HG02938 (cell line): ENCODE data around the gene TRMT13.
A peak's percentile ranks its signal among the peaks of the same experiment; 100 is the strongest.
"Not testable (repeated sequence)": the region's sequence is repeated elsewhere in the genome, so short reads cannot be mapped to it uniquely, and the experiment has no call there.

Experiments
- ATAC-seq: cut with Tn5 transposase; IDR thresholded peaks from one replicate; pipeline ENCODE4 v1.9.1; 2021; ENCODE audit warnings: mild to moderate bottlenecking, moderate library complexity; ENCODE audit not compliant: unreplicated experiment

Gene TRMT13

DNA sequence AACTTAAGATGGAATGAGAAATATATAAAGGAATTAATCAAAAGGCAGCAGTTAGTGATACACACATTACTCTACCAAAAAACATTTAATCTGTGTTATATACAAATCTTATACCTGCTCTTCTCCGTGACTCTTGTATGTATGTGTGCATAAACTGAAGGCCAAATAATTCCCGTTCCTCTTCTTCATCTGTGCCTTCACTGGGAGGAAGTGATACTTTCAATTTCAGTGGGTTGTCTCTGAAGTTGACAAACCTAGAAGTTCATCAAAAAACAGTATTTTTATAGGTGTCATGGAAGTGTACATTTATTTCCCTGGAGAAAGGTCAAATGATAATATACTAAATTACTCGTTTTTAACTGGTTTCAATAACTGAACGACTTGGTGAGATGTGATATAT lies 19.3 kb downstream of the TRMT13 start:
- peak; percentile 72 for ATAC-seq

- no peak for ATAC-seq
Measured at GRCh38 chr1:100162881-100163280, 29.9 kb downstream of the TRMT13 start.

DNA sequence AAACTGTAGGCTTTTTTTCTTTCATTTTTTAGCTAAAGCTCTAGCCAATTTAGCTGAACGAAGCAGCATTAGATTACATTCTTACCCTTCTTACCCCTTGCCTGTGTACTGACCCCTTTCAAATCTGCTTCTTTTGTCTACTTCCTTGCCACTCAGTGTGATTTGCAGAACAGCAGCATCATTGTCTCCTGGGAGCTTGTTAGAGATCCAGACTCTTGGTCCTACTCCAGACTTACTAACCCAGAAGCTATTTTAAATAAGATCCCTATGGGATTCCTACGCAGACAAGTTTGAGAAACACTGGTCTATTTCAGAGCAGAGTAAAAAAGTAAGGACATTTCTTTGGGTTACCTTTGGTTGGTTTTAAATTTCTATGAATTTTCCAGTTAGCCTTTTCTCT lies 31.3 kb downstream of the TRMT13 start:
- ATAC-seq = no peak

- no peak for ATAC-seq
Measured at GRCh38 chr1:100164702-100165101, 31.7 kb downstream of the TRMT13 start.

DNA sequence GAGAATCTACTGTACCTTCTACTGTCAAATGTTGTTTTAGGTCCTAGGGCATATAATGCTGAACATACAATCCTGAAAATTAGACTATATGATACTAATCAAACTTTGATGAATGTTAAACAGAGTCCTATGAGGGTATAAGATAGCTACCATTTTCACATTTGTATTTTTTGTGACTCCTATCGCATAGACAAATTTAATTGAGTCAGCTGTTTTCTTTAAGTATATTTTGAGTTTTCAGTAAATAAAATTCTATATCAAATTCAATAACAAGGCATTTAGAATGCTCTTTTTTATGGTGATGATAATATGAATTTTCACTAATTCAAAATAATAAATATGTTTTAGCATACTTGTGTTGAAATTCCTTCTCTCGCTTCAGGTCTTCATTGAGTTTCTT lies 35.1 kb downstream of the TRMT13 start:
- no peak for ATAC-seq

DNA sequence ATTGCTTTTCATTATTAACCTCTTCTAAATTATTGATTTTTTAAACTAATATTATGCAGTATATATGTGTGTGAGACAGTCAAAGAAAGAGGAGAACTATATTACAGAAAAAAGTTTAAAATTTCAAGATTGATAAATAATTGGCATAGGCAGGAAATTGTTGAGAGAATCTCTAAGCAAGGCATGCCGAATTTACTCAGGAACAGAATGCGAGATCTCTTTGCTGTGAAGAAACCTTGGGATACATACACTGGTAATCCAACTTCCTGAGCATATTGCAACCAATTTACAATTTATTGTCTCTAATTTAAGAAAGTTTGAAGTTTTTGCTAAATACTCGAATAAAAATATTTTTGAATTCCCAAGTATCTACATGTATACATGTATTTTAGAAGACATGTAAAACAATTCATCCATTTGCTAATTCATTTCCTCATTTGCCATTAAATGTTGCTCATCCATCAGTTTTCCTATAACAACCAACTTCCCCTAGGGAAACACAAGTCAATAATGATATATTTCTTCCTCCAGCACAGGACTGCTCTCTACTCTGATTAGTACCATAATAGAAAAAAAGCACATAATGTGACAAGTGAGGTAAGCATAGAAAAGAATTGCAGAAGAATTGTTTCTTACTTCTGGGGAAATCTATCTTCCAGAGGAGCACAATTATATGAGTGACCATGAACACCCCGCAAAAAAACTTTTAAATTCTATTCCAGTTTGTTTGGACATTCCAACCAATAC lies 44.5 kb downstream of the TRMT13 start:
- no peak for ATAC-seq

DNA sequence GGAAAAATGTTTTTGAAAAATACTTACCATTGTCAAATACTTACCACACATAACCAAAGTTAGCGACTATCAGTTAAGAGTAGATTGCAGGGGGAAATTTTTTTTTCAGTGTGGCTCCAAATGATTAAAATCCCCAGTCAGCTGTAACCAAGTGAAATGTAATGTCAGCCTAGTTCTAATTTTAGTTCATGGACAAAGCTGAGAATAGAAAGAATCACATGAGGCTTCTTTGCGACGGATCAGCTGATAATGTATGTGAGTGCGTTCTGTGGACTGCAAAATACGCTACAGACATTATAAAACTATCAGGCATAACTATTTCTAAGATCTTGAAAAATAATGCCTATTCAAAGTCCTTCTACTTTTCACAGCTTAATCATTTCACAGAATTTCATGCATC lies 45.1 kb downstream of the TRMT13 start, which contains the start of gene LRRC39:
Gene LRRC39 (minus strand): TSS at position 166 of the 400 bp plus-strand sequence. CDS start 9,740 bp downstream, outside the sequence.
- no peak for ATAC-seq

- no peak for ATAC-seq
Measured at GRCh38 chr1:100183370-100183769, 50.4 kb downstream of the TRMT13 start.

- ATAC-seq = peak; percentile 75
Measured at GRCh38 chr1:100184536-100184935, 51.6 kb downstream of the TRMT13 start.

- no peak for ATAC-seq
Measured at GRCh38 chr1:100187912-100188311, 54.9 kb downstream of the TRMT13 start.

GRCh38 chr1:100188617-100189016 lies 55.7 kb downstream of the TRMT13 start:
- no peak for ATAC-seq

DNA sequence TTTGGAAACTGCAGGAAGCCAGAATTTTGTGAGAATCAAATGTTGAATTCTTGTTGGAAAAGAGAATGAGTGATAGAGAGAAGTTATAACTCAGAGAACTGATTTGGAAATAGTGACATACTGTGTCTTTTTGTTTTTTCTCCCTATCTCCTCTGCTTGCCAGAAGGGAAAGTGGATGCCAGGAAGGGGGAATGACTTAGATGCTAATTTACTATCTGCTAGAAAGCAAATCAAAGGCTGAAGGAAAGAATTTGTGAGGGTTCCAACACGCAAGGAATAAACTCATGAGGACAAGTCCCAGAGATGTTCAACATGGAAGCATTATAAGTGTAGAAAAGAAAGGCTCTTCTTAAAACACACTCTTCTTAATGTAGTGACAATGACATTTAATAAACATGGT lies 65.6 kb downstream of the TRMT13 start:
- no peak for ATAC-seq

DNA sequence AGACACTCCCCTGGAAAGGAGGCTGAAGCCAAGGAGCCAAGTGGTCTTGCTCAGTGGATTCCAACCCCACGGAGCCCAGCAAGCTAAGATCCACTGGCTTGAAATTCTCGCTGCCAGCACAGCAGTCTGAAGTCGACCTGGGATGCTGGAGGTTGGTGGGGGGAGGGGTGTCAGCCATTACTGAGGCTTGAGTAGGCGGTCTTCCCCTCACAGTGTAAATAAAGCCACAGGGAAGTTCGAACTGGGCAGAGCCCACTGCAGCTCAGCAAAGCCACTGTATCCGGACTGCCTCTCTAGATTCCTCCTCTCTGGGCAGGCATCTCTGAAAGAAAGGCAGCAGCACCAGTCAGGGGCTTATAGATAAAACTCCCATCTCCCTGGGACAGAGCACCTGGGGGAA lies 67.1 kb downstream of the TRMT13 start:
- ATAC-seq = not testable (repeated sequence)
